GM21515 (cell line): ENCODE results near the gene PSTK.
A peak's percentile ranks its signal among the peaks of the same experiment; 100 is the strongest.

Experiments used
- ATAC-seq: cut with Tn5 transposase; IDR thresholded peaks from one replicate; pipeline ENCODE4 v1.9.1; 2021; ENCODE audit not compliant: unreplicated experiment

Gene PSTK

DNA sequence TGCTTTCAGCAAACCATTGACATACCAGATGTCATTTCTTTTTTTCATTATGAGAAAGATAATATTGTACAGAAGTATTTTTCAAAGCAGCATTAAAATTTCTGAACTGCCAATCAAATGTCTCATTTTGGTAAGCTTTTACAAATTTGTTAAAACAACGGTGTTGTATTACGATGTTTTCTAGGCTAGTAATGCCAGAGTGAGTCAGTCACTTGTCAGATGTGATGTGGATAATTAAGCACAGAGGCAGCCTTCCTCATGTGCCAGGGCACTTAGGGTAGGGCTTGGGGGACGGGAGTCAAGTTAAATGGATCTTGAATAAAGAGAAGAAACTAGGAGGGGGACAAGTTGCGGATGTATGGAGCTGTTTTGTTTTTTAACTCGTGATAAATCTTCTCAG is 10.1 kb downstream of the PSTK start:
- no peak for ATAC-seq

DNA sequence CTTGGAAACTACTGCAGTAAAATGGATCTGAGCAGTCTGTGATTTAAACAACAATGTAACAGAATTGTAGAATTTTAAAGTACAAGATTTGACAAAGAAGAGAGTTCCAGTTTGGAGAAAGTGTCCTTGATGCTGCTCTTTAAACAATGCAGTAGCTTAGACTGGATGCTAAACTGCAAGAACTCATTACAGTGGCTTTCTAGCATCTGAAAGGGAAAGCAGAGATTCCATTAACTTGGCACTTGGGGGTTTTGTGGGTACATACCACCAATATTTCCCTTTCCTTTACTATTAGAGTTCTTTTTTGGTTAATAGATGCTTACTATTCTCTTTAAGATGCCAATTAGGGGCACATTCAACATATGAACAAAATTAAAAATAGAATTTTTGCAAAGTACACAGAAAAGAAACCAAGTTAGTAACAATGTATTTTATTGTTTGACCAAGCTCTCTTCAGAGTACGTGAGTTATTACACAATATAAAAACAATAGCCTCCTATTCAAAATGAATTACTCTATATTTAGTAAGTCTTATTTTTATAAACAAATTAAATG is 11.9 kb downstream of the PSTK start:
- ATAC-seq = no peak

DNA sequence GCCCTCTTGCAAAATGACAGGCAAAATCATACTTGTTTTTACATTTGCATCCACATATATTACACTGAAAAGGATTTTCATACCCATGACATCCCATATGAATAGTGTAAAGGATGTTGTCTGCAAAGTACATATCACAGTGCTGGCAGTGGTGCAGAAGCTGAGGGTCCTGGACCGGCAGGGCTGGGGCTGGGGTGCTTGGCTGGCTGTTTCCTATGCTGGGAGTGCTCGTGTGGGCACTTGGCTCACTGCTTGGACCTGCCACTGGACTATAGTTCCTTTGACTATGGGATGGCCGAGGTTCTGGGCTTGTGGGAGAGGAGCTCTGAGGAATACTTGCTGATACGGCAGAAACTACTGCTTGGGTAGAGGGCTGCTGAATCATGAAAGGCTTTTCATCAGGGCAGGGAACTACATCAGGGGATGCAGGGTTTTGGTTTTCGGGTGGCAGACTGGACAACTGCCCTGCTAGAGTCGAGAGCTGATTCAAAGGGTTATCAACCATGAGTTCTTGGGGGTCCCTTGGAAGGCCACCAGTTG is 13.7 kb downstream of the PSTK start:
- ATAC-seq = no peak

DNA sequence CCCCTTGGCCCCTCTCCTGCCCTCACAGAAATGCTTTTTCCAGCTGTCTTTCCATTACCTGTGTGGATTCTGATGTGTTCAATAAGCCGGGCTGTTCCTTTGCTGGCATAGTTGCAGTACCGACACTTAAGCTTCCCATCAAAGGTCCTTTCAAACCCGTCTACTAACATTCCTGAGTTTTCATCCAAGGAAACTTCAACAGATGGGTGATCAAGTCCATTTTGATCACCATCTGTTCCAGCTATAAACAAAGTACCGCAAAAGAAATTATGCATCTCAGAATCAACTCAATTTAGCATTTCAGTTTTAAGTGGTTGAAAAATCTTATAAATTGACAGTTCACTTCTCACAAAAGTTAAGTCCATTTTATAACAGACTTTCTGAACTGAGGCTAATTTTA is 15.7 kb downstream of the PSTK start:
- no peak for ATAC-seq

DNA sequence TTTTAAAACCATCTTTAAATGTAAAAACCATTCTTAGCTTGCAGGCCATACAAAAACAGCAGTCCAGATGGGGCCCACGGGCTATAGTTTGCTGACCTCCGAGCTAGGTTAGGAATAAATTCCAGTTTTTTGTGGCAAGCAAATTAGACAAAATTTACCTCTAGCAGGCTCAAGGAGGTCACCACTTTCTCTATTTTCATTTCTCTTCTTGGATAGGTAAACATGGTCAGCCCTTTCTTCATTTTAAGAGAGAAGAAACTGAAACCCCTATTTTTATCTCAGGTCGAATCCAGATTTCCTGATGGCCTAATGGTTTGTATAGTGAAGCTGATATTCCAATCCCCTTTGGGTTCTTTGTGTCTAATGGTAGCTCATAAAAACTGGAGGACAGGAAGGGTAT is 17.7 kb downstream of the PSTK start:
- ATAC-seq = no peak

DNA sequence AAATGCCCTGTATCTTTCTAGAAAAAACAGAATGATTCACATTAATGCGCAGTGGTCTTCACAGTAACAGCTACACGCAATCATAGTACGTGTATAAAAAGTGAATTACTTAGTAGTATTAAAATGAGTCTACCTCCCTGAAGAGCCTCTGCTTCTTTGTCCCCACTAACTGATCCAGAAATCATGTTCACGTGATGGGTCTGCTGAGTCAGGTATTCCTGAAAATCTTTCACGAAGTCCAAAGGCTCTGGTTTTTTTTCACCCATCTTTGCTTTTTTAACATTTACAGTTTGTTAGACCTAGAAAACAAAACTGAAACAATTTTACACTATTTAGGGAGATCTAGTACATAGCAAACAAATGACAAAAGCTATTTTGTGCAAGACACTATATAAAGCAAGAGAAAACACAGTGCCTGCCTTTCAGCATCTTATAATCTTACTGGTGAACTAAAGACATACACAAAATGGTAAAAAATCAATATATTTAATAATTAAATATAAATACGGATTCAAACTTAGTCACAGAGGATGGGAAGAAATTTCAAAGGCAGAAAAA is 18.2 kb downstream of the PSTK start:
- no peak for ATAC-seq

DNA sequence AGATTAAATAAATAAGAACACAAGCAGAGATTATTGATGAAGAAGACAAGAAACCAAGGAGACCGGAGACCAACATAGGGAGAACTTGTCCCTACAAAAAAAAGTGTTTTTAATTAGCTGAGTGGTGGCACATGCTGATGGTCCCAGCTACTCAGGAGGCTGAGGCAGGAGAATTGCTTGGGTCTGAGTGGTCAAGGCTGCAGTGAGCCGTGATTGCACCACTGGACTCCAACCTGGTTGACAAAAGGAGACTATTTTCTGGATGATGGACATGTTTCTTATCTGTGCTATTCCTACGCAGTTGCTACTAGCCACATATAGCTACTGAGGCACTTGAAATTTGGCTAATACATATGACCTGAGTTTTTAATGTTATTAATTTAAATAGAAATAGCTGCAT is 18.7 kb downstream of the PSTK start:
- ATAC-seq = no peak

DNA sequence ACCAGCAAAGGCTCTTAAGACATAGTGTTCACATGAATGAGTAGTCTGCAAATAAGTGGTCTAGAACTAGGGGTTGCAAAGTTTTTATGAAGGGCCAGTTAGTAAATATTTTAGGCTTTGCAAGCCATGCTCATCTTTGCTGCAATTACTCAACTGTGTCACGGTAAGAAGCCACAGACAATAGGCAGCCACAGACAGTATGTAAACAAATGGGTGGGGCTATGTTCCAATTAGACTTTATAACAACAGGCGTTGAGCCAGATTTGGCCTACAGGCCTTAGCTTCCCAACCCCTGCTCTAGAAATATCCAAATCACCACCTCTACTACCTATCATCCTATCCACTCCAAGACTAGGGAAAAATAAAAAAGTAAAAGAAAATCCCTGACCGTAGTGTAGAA is 19.1 kb downstream of the PSTK start:
- peak; percentile 57 for ATAC-seq

DNA sequence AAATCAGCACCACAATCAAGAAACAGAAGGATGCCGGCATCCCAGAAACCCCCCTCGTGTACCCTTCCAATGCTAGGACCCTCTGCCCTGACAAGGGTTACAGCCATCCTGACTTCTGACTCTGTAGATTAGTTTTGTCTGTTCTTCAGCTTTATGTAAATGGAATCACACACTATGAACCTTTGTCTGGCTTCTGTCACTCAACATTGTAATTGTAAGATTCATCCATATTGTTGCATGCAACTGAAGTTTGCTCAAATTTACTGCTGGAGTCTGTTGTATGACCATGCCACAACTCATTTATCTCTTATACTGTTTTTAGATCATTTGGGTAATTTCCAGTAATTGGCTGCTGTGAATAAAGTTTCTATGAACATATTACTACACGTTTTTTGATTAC is 20.0 kb downstream of the PSTK start:
- ATAC-seq = no peak

DNA sequence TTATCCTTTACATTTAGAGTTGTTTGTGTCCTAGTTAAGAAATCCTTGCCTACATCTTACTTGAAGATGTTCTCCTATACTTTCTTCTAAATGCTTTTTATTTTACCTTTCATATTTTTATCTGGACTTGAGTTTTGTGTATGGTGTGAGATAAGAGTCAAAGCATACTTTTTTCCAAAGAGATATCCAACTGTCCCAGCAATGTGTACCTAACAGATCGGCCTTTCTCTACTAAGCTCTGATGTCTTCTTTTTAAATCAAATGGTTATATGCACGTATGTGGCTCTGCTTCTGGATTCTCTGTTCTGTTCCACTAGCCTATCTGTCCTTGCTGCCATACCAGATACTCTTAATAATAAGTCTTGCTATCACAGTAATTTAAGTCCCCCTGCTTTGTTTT is 21.2 kb downstream of the PSTK start:
- no peak for ATAC-seq

DNA sequence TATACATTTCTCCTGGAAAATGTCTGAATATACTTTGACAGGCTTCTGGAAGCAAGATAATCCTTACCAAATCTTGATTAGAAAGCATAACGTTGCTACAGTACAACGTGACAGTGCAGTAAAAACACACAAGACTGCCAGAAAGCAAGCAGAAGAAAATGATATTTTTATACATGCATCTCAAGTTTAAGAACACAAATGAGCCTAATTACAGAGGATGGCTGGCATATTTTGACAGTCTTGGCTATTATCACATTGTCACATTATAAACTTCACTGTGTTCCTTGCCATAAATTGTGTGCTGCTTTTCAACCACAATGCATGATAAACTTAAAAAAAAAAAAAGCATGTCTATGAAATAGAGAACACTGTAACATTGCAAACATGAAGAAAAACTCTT is 24.1 kb downstream of the PSTK start:
- no peak for ATAC-seq

DNA sequence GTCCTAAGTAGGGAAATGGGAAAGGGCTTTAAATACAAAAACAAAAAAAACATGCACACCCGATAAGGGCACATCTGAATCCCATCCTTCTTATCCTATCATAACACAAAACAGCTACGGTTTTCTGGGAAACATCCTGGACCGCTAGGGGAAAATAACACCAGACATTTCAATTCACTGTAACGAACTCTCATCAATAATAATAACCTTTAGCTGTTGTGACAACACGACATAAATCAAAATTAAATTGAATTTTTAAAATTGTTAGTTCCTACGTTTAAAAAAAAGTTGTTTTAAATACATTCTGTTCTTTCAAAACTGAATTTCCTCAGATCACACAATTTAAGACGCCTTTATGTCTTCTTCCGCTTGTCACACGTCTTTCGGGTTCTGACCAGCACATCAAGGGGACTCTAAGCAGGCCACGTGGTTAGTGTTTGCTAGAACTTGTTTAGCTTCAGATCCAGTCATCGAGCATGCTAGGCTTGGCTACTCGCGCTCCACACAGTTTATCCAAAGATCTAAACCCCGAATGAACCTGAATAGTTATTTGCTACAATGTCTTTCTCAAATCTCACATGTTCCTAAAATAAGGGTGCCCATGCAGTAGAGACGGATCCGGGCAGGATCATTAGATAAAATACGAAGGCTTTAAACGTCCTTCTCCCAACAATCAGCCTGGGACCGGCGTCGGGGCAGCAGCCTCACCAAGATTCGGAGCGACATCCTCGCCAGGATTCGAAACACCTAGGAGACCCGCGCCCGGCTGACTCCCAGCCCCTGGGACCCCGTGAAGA is 27.6 kb downstream of the PSTK start:
- ATAC-seq = peak; percentile 44

DNA sequence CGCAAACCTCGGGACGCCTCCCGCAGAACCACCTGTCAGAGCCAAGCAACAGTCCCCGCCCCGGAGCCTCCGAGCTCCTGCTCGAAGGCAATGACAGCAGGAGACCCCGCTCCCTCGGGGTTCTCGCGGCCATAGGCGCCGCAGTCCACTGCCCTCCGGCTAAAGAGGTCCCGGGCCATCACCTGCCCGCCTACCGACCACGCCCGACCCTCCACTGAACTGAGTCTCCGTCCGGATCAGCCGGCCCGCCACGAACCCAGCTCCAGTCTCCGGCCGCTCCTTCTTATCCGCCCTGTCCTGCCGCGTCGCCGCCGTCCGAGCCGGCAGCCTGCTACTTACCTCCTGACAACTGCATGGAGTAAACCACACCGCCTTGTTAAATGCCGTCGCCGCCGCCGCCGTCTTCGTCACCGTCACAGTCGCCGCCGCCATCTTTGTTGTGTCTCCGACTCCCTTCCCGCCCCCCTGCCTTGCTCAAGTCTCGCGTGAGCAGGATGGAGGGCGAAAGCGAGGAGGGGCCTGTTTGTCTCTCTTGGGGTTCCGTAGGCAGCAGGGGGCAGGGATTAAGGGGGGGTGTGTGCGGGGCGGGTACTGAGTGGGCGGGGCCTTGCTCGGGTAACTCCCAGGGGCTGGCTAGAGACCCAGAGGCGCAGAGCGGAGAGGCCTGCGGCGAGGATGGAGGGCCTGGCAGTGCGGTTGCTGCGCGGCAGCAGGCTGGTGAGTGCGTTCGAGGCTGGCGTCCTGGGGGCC is 28.3 kb downstream of the PSTK start, which contains the start of the genes ACADSB and IKZF5:
TSS of gene ACADSB (plus strand) at position 652 of the 750 bp plus-strand sequence. CDS start at position 676, 24 bp downstream.
TSS of gene IKZF5 (minus strand) at position 441 of the 750 bp plus-strand sequence. CDS start 10,170 bp downstream, outside the sequence.
- ATAC-seq = peak; percentile 81

DNA sequence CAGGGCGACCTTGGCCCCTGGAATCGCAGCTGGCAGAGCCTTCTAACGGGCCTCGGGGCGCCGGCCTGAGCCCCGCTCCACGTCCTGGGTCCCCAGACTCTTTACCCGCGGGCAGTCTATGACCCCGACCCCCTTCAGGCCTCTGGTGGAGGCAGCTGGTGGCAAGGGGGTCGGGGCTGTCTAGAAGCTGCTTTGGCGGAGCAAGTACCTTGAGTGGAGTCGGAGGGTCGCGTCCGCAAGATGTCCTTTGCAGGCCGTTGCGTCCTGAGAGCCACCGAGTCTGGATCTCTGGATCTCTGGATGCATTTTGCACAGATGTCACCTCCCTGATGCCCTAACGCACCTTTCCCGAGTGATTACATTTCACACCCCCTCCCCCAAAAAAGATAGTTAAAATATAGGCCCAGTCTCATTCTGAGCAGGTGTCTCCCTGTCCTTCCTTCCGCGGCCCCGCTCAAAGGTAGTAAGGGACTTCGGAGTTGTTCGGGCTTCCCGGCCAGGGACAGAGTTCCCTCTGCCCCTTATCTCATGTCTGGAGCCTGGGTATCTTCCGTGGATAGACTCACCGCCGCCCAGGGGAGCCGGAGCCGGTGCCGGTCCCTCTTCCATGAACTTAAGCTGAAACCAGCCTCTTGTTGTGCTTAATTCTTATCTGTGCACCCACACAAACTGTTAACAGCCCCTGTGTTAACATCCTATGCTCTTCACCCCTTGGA is 29.1 kb downstream of the PSTK start:
- peak; percentile 4 for ATAC-seq

DNA sequence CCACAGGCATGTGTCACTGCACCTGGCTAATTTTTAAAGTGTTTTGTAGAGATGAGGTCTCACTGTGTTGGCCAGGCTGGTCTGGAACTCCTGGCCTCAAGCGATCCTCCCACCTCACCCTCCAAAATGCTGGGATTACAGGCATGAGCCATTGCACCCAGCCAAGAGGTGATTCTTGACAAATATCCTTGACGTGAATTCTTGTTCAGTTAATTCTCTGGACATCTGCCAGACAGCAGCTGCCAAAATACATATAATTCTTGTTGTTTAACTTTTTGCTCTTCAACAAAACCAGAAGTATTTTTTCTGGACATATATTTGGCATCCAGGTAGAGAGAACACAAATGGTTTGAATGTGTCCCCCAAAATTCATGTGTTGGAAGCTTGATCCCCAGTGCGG is 31.8 kb downstream of the PSTK start:
- no peak for ATAC-seq

DNA sequence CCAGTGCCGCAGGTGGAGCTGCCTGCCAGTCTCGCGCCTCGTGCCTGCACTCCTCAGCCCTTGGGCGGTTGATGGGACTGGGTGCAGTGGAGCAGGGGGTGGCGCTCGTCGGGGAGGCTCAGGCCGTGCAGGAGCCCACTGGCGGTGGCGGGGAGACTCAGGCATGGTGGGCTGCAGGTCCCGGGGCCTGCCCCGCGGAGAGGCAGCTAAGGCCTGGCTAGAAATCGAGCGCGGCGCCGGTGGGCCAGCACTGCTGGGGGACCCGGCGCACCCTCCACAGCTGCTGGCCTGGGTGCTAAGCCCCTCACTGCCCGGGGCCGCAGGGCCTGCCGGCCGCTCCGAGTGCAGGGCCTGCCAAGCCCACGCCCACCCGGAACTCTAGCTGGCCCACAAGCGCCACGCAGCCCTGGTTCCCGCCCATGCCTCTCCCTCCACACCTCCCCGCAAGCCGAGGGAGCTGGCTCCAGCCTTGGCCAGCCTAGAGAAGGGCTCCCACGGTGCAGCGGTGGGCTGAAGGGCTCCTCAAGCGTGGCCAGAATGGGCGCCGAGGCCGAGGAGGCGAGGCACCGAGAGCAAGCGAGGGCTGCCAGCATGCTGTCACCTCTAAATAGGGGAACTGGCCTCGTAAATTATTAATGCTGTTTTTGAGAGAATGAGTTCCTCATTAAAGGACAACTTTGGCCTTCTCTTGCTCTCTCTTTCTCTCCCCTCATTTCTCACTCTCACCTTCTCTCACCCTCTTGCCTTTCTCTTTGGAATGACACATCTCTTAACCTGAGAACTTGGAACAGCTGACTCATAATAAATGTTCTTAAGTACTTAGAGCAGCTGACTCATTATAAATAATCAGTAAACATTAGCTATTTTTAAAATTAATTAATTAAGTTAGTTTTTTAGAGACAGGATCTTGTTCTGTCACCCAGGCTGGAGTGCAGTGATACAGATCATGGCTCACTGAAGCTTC is 33.5 kb downstream of the PSTK start:
- ATAC-seq = no peak

DNA sequence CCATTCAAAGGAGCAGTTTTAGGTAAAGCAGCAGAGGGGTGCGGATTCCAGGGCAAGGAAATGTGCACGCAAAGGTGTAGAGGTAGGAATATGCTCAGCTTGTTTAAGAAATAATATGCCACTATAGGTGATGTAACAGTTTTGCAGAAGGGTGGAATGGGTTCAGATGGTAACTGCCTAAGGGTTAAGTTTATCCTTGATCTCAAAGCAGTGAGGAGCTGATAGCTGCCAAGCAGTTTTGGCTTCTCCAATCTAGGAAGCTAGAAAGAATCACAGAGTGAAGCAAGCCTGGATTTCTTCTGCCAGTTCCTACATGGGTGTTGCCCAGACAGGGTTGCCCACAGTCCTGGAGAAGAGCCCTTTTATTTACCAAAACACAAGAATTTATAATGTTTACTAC is 34.6 kb downstream of the PSTK start:
- no peak for ATAC-seq

DNA sequence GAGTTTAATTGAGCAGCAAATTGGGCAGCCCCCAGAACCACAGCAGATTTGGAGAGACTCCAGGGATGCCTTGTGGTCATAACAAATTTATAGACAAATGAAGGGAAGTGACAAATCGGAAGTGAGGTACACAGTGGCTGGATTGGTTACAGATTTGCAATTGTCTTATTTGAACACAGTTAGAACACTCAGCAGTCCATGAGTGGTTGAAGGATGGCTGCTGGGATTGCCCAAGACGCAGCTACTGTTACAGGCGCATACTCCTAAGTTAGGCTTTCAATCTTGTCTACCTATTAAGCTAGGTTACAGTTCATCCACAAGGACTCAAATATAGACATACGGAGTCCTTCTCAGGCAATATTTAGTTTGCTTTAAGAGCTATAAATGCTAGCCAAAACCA is 36.0 kb downstream of the PSTK start:
- no peak for ATAC-seq

DNA sequence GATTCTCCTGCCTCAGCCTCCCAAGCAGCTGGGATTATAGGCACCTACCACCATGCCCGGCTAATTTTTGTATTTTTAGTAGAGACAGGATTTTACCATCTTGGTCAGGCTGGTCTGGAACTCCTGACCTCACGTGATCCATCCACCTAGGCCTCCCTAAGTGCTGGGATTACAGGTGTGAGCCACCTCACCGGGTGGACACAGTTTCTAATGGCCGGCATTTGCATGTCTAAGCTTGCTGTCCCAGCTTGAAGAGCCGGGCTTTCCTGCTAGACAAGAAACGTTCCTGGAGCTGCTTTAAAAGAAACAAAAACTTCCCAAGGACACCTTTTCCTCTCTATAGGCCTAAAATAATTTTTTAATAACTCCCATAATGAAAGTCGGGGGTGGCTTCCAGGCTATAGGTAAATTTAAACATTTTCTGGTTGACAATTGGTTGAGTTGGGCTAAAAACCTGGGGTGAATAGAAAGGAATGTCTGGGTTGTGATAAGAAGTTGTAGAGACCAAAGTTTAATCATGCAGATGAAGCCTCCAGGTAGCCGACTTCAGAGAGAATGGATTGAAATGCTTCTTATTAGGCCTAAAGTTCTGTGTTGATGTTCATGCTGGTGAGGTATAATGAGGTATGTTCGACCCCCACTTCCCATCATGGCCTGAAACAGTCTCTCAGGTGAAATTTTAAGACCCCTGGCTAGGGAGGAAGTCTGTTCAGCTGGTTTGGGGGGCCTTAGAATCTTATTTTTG is 37.4 kb downstream of the PSTK start:
- ATAC-seq = no peak
